ACC112 (cell line): Measurements from ENCODE around the gene PRPF38A.

Experiments
- H2AFZ ChIP-seq: fragments of 200-600 bp; sonication (generic); one replicate; pipeline ENCODE4 v1.6.0; 2017; ENCODE audit warnings: antibody characterized with exemption, low read length; ENCODE audit not compliant: unreplicated experiment
- H3K27ac ChIP-seq: fragments of 200-600 bp; sonication (generic); 2 replicates; pipeline ENCODE4 v1.5.1; 2014; ENCODE audit warnings: low read depth, mild to moderate bottlenecking, antibody characterized with exemption, low read length, moderate library complexity
- H3K27me3 ChIP-seq: fragments of 200-600 bp; sonication (generic); 2 replicates; pipeline ENCODE4 v1.6.1; 2014; ENCODE audit warnings: mild to moderate bottlenecking, antibody characterized with exemption, low read length, moderate library complexity, mixed read lengths; ENCODE audit not compliant: insufficient read depth
- H3K36me3 ChIP-seq: fragments of 200-600 bp; sonication (generic); 2 replicates; pipeline ENCODE4 v1.6.1; 2016; ENCODE audit warnings: mild to moderate bottlenecking, antibody characterized with exemption, low read length, moderate library complexity, mixed read lengths; ENCODE audit not compliant: insufficient read depth
- H3K4me1 ChIP-seq: fragments of 200-600 bp; sonication (generic); one replicate; pipeline ENCODE4 v1.6.1; 2016; ENCODE audit warnings: low read length, mixed read lengths; ENCODE audit not compliant: insufficient read depth, unreplicated experiment, control insufficient read depth
- H3K4me3 ChIP-seq: fragments of 200-600 bp; sonication (generic); 2 replicates; pipeline ENCODE4 v1.5.1; 2014; ENCODE audit warnings: mild to moderate bottlenecking, low read depth, low read length
- H3K79me2 ChIP-seq: fragments of 200-600 bp; sonication (generic); one replicate; pipeline ENCODE4 v1.6.0; 2016; ENCODE audit warnings: low read length; ENCODE audit not compliant: control insufficient read depth, unreplicated experiment, insufficient read depth

Gene PRPF38A

GRCh38 chr1:52424813-52425212 lies 20.4 kb downstream of the PRPF38A start:
- Histone ChIP-seq H3K4me3 (no peak overlapping the region), H3K4me1 (peaks cover 33% of the 10 kb centered on the region), H3K79me2 (no peaks in the 10 kb centered on the region), H3K27ac (no peak overlapping the region), H2AFZ (no peak overlapping the region), H3K36me3 (peaks cover 7% of the 10 kb centered on the region; the same call in 1 of the 2 replicates), H3K27me3 (no peaks in the 10 kb centered on the region)

GRCh38 chr1:52426371-52426770 lies 22.0 kb downstream of the PRPF38A start:
- no peak overlapping the region for H3K27ac ChIP-seq

GRCh38 chr1:52427152-52427551 lies 22.8 kb downstream of the PRPF38A start:
- peaks cover 33% of the 10 kb centered on the region for H3K4me1 ChIP-seq
- H3K27ac ChIP-seq: no peak overlapping the region
- H3K36me3 ChIP-seq: peaks cover 6% of the 10 kb centered on the region; the same call in 1 of the 2 replicates
- H2AFZ ChIP-seq: no peak overlapping the region
- H3K79me2 ChIP-seq: no peaks in the 10 kb centered on the region
- no peaks in the 10 kb centered on the region for H3K27me3 ChIP-seq
- no peak overlapping the region for H3K4me3 ChIP-seq

More at GRCh38 chr1:52426371-52426770, 22.0 kb downstream of the PRPF38A start:
- no peaks in the 10 kb centered on the region for H3K79me2 ChIP-seq
- H3K4me1 ChIP-seq: peaks cover 33% of the 10 kb centered on the region
- no peak overlapping the region for H2AFZ ChIP-seq
- peaks cover 6% of the 10 kb centered on the region; the same call in 1 of the 2 replicates for H3K36me3 ChIP-seq
- H3K27me3 ChIP-seq: no peaks in the 10 kb centered on the region
- no peak overlapping the region for H3K4me3 ChIP-seq

- Histone ChIP-seq H2AFZ (no peak overlapping the region), H3K4me1 (no peaks in the 10 kb centered on the region), H3K79me2 (no peaks in the 10 kb centered on the region), H3K27ac (no peak overlapping the region), H3K27me3 (no peaks in the 10 kb centered on the region), H3K36me3 (peaks cover 6% of the 10 kb centered on the region; the same call in 1 of the 2 replicates), H3K4me3 (no peak overlapping the region)
Observed at GRCh38 chr1:52432807-52433206, 28.4 kb downstream of the PRPF38A start.

- Histone ChIP-seq H3K36me3 (peaks cover 10% of the 10 kb centered on the region), H2AFZ (no peak overlapping the region), H3K27me3 (no peaks in the 10 kb centered on the region), H3K27ac (no peak overlapping the region), H3K4me1 (no peaks in the 10 kb centered on the region), H3K79me2 (no peaks in the 10 kb centered on the region), H3K4me3 (no peak overlapping the region)
Observed at GRCh38 chr1:52435211-52435610, 30.8 kb downstream of the PRPF38A start.

- H3K27me3 ChIP-seq: no peaks in the 10 kb centered on the region
Observed at GRCh38 chr1:52435650-52436049, 31.2 kb downstream of the PRPF38A start.

GRCh38 chr1:52436817-52437216 lies 32.4 kb downstream of the PRPF38A start:
- no peaks in the 10 kb centered on the region for H3K4me1 ChIP-seq
- no peak overlapping the region for H3K27ac ChIP-seq
- H3K36me3 ChIP-seq: peaks cover 4% of the 10 kb centered on the region
- no peak overlapping the region for H2AFZ ChIP-seq
- no peaks in the 10 kb centered on the region for H3K79me2 ChIP-seq
- no peak overlapping the region for H3K4me3 ChIP-seq
- no peaks in the 10 kb centered on the region for H3K27me3 ChIP-seq

More at GRCh38 chr1:52435650-52436049, 31.2 kb downstream of the PRPF38A start:
- Histone ChIP-seq H2AFZ (no peak overlapping the region), H3K4me3 (no peak overlapping the region), H3K4me1 (no peaks in the 10 kb centered on the region), H3K36me3 (peaks cover 9% of the 10 kb centered on the region), H3K79me2 (no peaks in the 10 kb centered on the region), H3K27ac (no peak overlapping the region)

GRCh38 chr1:52439976-52440375 lies 35.6 kb downstream of the PRPF38A start:
- no peak overlapping the region for H3K27ac ChIP-seq
- no peaks in the 10 kb centered on the region for H3K4me1 ChIP-seq
- H3K27me3 ChIP-seq: no peaks in the 10 kb centered on the region
- peaks cover 4% of the 10 kb centered on the region for H3K36me3 ChIP-seq
- no peak overlapping the region for H2AFZ ChIP-seq
- H3K79me2 ChIP-seq: no peaks in the 10 kb centered on the region
- H3K4me3 ChIP-seq: no peak overlapping the region

- no peaks in the 10 kb centered on the region for H3K4me1 ChIP-seq
- H3K27me3 ChIP-seq: no peaks in the 10 kb centered on the region
- H2AFZ ChIP-seq: no peak overlapping the region
- H3K27ac ChIP-seq: no peak overlapping the region
- no peak overlapping the region for H3K4me3 ChIP-seq
- H3K79me2 ChIP-seq: no peaks in the 10 kb centered on the region
- H3K36me3 ChIP-seq: peaks cover 14% of the 10 kb centered on the region
Observed at GRCh38 chr1:52444463-52444862, 40.1 kb downstream of the PRPF38A start.

- Histone ChIP-seq H3K27ac (no peak overlapping the region), H2AFZ (no peak overlapping the region), H3K4me1 (no peaks in the 10 kb centered on the region), H3K79me2 (no peaks in the 10 kb centered on the region), H3K27me3 (no peaks in the 10 kb centered on the region), H3K36me3 (peaks cover 4% of the 10 kb centered on the region; the same call in 1 of the 2 replicates), H3K4me3 (no peak overlapping the region)
Observed at GRCh38 chr1:52454127-52454526, 49.7 kb downstream of the PRPF38A start.

- Histone ChIP-seq H3K27me3 (no peaks in the 10 kb centered on the region), H3K27ac (no peak overlapping the region), H3K79me2 (no peaks in the 10 kb centered on the region), H2AFZ (no peak overlapping the region), H3K4me1 (no peaks in the 10 kb centered on the region), H3K4me3 (no peak overlapping the region), H3K36me3 (peaks cover 4% of the 10 kb centered on the region; the same call in 1 of the 2 replicates)
Observed at GRCh38 chr1:52454779-52455178, 50.4 kb downstream of the PRPF38A start.
